GM12874 (cell line): ENCODE data around the gene KRT77.

ENCODE experiments used
- CTCF ChIP-seq: IDR thresholded peaks from 2 replicates; pipeline ENCODE4 v1.5.1; 2011; ENCODE audit warnings: low read depth, mild to moderate bottlenecking, control low read depth, low read length, moderate library complexity; ENCODE audit not compliant: insufficient read depth

KRT77 gene

DNA sequence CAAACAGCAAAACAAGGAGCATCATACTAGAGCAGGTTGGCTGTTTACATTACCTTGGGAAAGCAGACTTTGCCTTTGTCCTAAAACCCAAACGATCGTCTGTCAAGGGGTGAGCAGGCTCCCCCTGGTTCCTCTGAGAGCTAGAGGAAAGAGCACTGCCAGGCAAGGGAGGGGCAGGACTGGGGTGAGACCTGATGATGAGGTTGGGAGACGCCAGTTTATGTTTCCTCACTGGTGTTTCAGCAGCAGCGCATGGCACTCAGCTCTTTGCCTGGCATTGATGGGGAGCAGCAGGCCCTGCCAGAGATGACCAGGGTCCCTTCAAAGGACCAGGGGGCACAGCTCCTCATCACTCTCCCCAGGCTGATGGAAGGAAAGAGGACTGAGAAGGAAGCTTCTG lies 43.4 kb downstream of the KRT77 start:
- TF ChIP-seq CTCF = no peak

GRCh38 chr12:52659395-52659794 lies 43.9 kb downstream of the KRT77 start:
- no peak for TF ChIP-seq CTCF

GRCh38 chr12:52658196-52658595 lies 45.1 kb downstream of the KRT77 start:
- no peak for TF ChIP-seq CTCF

DNA sequence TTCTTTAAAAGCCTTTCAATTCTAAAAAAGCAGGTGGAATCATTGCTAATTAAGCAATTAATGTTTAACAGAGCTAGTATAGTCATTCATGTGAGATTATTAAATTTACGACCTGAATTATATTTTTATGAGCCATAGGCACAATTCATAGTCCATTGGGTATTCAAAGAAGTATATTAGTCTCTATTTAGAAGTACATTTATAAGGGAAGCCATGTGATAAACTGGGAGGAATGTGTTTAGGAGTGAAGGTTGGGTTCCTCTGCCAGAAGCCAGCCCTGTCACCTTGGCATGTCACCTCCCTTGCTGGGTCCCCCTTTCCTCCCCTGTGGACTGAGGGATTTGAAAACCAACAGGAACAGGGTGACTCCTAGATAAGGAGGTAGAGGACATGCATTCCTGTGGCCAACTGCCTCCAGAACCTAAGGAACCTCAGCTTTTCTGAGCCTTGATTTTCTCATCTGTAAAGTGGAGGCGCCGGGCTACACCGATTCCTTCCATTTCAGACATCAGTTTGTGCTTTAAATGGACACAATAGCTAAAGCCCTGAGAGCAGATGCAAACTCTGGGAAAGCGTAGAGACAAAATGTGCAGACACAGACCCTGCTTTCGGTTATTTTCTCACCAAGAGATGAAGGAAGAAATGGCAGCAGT lies 45.9 kb downstream of the KRT77 start:
- no peak for TF ChIP-seq CTCF

DNA sequence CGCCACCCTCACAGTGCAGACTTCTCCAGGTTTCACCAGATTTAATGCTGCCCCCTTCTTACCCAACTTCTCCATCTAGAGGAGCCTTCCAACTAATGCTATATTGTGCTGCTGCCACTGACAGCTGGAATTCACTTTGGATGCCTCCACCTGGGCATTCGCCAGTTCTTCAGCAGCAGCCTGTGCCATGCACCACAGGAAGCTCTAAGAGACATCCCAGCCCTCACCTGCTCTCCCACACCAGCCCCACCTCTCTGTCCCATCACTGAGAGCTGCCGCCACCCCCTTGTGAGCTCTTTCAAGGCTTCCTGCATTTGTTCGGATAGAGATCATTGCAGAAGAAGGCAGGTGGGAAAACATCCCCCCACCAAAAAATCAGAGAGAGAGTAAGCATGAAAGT lies 46.7 kb downstream of the KRT77 start:
- TF ChIP-seq CTCF = no peak

DNA sequence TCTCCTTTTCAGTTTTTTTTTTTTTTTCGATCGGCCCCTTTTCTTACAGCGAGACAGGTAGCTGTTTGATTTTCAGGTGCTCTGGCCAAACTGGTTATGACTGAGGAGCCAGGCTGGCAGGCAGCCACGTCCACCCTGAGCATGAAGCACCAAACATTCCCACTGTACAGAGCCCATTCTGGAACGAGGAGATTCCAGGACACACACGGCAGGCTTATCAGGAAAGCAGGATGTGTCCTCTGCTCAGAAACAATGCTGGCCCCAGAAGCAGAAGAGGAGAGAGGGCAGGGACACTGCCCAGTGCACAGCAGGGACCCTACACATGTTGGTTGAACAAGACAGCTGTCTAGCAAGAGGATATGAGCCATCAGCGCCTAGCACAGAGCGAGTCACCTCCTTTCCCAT lies 47.6 kb downstream of the KRT77 start:
- no peak for TF ChIP-seq CTCF

DNA sequence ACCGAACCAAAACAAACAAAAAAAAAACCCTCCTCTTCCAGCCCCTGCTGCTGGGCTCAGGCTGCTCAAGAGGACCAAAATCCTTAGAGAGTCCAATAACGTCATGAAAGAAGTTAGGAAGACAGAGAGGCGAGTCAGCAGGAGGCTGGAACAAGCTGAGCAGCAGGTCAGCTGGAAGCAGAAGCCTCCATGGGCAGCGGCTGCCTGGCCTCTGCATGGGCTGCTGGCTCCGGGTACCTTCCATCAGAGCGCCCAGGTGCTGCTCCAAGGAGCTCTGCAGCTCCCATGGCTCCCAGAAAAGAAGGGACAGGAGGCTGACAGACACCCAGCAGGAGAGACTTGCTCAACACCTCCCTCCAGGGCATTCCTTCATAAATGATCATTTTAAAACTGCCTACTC lies 48.1 kb downstream of the KRT77 start:
- no peak for TF ChIP-seq CTCF
